ENCODE results near the gene NUP153. TPM values are rescaled to one million over a fixed set of nuclear protein-coding genes. Genes with fewer than 3 reads are reported as not detected.

NUP153 gene
- total RNA-seq, 1 experiment from 2014 or later = 39.6 TPM

GRCh38 chr6:17663226-17663625 lies 43.5 kb downstream of the NUP153 start:
- no peak for DNase-seq (ENCODE audit: low read depth)

DNA sequence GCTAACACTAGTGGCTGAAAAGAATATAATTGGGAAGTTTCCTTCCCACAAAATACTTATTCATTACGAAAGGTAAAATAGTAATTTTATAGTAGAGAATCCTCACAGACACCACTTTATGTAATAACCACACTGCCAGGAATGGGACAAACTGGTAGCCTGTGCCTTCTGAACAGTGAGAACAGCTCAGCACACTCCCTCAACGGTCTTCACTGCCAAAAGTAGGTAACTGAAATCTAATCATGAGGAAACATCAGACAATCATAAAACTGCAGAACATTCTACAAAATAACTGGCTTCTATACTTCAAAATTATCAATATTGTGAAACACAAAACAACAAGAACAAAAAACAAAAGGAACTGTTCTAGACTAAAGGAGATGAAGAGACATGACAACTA lies 44.1 kb downstream of the NUP153 start:
- DNase-seq (ENCODE audit: low read depth) = no peak

GRCh38 chr6:17656644-17657043 lies 50.1 kb downstream of the NUP153 start:
- DNase-seq (ENCODE audit: low read depth) = no peak

GRCh38 chr6:17656092-17656491 lies 50.6 kb downstream of the NUP153 start:
- no peak for DNase-seq (ENCODE audit: low read depth)

DNA sequence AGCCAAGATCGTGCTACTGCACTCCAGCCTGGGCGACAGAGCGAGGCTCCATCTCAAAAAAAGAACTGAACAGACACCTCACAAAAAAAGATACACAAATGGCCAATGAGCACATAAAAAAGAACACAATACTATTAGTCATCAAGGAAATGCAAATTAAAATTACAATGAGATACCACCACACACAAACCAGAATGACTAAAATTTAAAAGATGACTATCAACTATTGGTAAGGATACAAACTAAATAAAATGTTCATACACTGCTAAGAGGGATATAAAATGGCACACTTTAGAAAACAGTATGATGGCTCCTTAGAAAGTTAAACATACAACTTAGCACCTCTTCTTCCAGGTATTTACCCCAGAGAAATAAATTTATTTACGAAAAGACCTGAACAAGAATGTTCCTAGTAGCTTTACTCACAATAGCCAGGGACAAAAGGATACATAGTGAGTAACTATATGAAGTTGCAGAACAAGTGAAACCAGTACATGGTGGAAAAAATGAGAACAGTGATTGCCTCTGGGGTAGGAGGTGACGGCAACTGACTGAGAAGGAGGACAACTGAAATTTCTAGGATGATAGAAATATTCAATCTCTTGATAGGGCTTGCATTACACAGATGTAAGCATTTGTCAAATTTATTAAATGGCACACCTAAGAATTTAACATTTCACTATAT lies 53.4 kb downstream of the NUP153 start:
- no peak for DNase-seq (ENCODE audit: low read depth)

- no peak for DNase-seq (ENCODE audit: low read depth)
These were observed 55.9 kb downstream of the NUP153 start for GRCh38 chr6:17650656-17651309.

DNA sequence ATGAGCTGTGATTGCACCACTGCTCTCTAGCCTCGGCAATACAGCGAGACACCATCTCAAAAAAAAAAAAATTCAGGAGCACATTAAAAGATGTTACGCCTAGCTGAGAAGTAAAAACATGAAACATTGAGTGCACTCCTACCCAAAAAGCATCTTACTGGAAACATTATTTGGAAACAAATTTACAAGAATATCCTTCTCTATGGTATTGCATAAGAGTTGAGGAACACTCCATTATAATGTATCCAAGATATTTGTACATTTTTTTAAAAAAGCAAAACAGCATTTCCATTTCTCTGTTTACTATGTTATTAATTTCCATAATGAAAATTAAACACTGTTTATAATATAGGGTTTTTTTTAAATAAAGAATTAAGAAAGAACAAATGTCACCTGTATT lies 58.0 kb downstream of the NUP153 start:
- no peak for DNase-seq (ENCODE audit: low read depth)

DNA sequence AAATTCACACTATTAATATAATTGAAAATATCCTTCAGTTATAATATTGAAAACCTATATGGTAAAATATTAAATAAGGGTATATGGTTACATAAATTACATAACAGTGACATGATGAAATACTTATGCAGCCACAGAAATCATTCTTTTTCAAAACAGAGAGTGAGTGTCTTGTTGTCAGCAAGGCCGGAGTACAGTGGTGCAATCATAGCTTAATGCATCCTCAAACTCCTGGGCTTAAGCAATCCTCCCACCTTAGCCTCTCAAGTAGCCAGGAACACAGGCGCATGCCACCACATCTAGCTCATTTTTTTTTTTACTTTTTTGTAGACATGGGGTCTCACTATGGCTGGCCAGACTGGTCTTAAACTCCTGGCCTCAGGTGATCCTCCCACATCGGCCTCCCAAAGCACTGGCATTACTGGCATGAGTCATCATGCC lies 66.2 kb downstream of the NUP153 start:
- peak; percentile 33 for DNase-seq (ENCODE audit: low read depth)

- DNase-seq (ENCODE audit: low read depth) = peak; percentile 34
These were observed 68.5 kb downstream of the NUP153 start for GRCh38 chr6:17638212-17638715.

GRCh38 chr6:17635568-17635967 lies 71.2 kb downstream of the NUP153 start:
- no peak for DNase-seq (ENCODE audit: low read depth)

- DNase-seq (ENCODE audit: low read depth) = no peak
These were observed 73.1 kb downstream of the NUP153 start for GRCh38 chr6:17633465-17634188.

DNA sequence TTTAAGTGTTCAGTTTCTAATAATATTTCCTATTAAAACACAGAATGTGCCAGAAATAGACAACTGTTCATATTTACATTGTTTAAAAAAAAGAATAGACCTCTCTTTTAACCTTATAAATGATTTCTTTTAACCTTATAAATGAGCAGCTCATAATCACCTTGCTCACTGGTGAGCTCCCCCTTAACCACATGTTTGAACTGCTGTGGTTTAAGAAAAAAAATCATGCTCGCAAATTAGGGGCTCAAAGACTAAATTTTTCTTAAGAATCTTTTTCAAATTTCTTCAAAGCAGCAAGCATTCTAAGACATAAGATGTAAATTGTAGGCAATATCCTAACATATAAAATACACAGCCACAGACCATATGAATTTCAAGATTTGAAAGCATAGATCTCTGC lies 73.8 kb downstream of the NUP153 start:
- no peak for DNase-seq (ENCODE audit: low read depth)

DNA sequence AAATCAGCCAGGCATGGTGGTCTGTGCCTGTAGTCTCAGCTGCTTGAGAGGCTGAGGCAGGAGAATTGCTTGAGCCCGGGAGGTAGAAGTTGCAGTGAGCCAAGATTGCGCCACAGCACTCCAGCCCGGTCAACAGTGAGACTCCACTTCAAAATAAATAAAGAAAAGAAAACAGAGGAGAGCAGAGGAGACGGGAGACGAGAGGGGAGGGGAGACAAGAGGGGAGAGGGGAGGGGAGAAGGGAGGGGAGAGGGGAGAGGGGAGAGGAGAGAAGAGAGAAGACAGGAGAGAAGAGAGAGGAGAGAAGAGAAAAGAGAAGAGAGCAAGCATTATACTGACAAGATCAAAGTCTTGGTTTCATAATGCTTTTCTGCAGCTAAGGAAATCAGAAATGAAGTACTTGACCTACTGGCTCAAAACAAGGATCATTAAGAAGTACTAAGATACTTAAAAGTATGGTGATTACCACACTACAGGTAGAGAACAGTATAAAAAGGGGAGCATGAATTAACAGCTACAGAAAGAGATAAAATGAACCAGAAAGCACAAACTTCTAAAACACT lies 76.1 kb downstream of the NUP153 start:
- DNase-seq (ENCODE audit: low read depth) = no peak

GRCh38 chr6:17629824-17630510 lies 76.8 kb downstream of the NUP153 start:
- no peak for DNase-seq (ENCODE audit: low read depth)

GRCh38 chr6:17628873-17629272 lies 77.9 kb downstream of the NUP153 start:
- no peak for DNase-seq (ENCODE audit: low read depth)

DNA sequence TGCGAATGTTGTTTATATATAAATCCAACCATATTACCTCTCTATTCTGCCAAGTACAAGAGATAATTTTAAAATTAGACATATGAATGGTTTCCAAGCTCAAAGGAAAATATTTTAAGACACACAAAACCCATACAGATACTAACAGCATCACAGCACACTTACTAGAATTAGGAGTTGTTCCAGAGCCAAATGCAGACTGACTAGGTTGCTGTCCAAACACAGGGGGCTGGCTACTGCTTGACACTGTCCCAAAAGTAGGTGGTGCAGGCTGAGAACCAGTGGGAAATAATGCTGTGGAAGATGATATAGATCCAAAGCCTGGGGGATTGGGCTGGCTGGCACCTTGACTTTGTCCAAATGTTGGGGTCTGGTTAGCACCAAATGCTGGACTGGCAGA lies 82.3 kb downstream of the NUP153 start:
- DNase-seq (ENCODE audit: low read depth) = no peak

DNA sequence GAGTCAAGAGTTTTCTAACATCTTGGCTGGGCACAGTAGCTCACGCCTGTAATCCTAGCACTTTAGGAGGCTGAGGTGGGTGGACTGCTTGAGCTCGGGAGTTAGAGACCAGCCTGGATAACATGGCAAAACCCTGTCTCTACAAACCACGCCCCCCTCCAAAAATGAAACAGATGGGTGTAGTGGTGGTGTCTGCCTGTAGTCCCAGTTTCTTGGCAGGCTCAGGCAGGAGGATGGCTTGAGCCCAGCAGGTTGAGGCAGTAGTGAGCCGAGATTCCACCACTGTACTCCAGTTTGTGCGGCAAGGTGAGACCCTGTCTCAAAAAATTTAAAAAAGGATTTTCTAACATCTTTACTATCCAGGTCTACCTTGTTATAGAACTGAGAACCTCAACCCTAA lies 84.6 kb downstream of the NUP153 start:
- DNase-seq (ENCODE audit: low read depth) = peak; percentile 7

GRCh38 chr6:17621003-17621402 lies 85.7 kb downstream of the NUP153 start:
- no peak for DNase-seq (ENCODE audit: low read depth)

GRCh38 chr6:17615794-17616193 lies 90.9 kb downstream of the NUP153 start:
- DNase-seq (ENCODE audit: low read depth) = no peak

GRCh38 chr6:17612048-17612447 lies 94.7 kb downstream of the NUP153 start:
- DNase-seq (ENCODE audit: low read depth) = no peak

GRCh38 chr6:17610835-17611234 lies 95.9 kb downstream of the NUP153 start:
- DNase-seq (ENCODE audit: low read depth) = no peak

DNA sequence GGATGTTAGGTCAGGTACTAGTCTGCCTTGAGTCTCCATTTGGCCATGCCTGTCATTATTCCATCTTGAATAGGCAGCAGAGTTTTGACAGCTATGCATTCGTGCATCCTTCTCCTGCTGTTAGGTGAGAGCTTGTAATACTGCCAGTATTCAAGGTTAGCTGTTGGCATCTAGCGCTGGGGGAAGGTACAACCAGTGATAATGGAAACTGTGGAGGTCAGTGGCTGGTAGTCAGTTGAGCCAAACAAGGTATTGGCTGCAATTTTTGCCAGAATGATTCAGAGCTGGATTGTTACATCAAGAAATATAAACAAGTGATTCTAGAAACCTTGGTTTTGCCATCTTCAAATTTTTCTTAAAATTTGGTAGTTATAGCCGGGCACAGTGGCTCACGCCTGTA lies 100.1 kb downstream of the NUP153 start:
- no peak for DNase-seq (ENCODE audit: low read depth)
